B cell (primary cell): ENCODE data around the gene TRPV4.

Source experiments
- EZH2 ChIP-seq: IDR thresholded peaks from 2 replicates; pipeline ENCODE4 v1.6.1; 2012; ENCODE audit warnings: borderline replicate concordance, low read depth, mild to moderate bottlenecking, moderate library complexity, low read length; ENCODE audit not compliant: insufficient read depth, poor library complexity, severe bottlenecking
- TF ChIP-seq, protein P1 (sequence below): fragments of 200-600 bp; IDR thresholded peaks from one replicate; pipeline ENCODE4 v1.8.0; 2022; ENCODE audit warnings: antibody characterized with exemption, mild to moderate bottlenecking

- TF ChIP-seq, protein P1, sequence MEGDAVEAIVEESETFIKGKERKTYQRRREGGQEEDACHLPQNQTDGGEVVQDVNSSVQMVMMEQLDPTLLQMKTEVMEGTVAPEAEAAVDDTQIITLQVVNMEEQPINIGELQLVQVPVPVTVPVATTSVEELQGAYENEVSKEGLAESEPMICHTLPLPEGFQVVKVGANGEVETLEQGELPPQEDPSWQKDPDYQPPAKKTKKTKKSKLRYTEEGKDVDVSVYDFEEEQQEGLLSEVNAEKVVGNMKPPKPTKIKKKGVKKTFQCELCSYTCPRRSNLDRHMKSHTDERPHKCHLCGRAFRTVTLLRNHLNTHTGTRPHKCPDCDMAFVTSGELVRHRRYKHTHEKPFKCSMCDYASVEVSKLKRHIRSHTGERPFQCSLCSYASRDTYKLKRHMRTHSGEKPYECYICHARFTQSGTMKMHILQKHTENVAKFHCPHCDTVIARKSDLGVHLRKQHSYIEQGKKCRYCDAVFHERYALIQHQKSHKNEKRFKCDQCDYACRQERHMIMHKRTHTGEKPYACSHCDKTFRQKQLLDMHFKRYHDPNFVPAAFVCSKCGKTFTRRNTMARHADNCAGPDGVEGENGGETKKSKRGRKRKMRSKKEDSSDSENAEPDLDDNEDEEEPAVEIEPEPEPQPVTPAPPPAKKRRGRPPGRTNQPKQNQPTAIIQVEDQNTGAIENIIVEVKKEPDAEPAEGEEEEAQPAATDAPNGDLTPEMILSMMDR: no peak
- TF ChIP-seq EZH2: no peak
These were observed 62.1 kb downstream of the TRPV4 start for GRCh38 chr12:109770861-109771670.
